NCI-H2171 treated with DMSO at 0.1 percent for 48 hours (cell line): Measurements from ENCODE around the gene RPS6KL1.
"Not testable (repeated sequence)": the region's sequence is repeated elsewhere in the genome, so short reads cannot be mapped to it uniquely, and the experiment has no call there.

Source experiments
- DNase-seq: peaks from one replicate; lab custom pipeline; 2025; lab: John Stamatoyannopoulos, UW

Gene RPS6KL1

DNA sequence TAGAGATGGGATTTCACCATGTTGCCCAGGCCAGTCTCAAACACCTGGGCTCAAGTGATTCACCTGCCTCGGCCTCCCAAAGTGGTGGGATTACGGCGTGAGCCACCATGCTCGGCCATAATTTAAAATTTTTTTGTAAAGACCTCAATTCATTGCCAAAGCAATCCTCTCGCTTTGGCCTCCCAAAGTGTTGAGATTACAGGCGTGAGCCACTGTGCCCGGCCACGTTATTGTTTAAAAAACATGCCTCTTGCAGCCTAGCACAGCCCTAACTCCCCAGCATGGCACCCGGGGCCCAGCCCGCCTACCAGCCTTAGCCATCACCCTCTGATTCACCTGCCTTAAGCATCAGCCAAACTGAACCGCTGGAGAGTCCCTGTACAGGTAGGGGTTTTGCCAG lies 13.1 kb upstream of the RPS6KL1 start:
- DNase-seq: no peak

DNA sequence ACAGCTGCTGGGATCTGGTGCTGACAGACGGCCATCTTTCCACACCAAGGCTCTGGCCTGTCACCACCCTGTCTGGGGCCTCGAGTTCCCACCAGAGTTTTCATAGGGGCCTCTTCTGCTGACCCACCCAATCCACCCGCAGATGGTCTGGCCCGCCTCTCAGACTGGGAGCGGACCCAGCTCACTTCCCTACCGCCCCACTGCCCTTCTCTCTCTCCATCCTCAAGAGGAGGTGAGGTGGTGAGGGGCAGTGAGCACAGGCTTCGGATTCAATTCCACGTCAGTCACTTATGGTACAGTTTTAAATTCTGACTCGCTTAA lies 12.3 kb upstream of the RPS6KL1 start:
- no peak for DNase-seq

- peak; percentile 23 for DNase-seq
Measured at GRCh38 chr14:74934476-74935359, 11.7 kb upstream of the RPS6KL1 start.

GRCh38 chr14:74934041-74934440 lies 11.0 kb upstream of the RPS6KL1 start:
- DNase-seq: peak; percentile 46

DNA sequence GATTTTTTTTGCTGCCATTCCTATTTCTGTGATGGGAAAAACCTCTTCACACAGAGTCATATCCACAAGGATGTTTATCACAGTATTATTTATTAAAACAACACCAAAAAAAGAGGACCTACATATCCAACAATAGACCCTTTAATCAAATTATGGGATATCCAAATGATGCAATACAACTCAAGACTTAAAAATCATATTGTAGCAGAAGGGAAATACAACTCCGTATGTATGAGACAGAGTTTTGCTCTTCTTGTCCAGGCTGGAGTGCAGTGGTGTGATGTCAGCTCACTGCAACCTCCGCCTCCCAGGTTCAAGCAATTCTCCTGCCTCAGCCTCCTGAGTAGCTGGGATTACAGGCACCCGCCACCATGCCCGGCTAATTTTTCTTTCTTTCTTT lies 9.9 kb upstream of the RPS6KL1 start:
- not testable (repeated sequence) for DNase-seq

DNA sequence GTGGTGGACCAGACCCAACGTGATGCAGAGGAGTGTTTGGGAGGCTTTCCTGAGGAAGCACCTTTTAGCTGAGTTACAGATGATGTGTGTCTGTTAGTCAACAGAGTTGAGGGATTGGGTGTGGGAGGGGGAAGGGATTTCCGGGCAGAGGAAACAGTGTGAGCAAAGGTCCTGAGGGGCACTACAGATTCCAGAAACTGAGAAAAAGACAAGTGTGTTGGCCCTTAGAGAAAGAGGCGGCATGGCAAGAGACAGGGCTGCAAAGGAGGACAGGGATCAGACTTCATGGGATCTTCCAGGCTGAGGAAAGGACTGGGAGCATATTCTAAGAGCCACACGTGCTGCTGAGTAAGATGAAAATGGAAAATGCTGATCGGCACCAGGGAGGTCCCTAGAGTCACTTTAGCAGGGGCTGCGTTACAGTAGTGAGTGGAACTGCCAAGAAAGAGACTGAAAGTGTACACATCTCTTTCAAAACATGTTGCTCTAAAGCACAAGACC lies 9.4 kb upstream of the RPS6KL1 start:
- DNase-seq: peak; percentile 42

DNA sequence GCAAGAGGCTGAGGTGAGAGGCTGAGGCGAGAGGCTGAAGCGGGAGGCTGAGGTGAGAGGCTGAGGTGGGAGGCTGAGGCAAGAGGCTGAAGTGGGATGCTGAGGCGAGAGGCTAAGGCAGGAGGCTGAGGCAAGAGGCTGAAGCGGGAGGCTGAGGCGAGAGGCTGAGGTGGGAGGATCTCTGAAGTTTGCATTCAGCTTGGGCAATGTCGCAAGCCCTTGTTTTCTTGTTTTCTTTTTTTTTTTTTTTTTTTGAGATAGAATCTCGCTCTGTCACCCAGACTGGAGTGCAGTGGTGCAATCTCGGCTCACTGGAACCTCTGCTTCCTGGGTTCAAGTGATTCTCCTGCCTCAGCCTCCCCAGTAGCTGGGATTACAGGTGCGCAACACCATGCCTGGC lies 8.7 kb upstream of the RPS6KL1 start:
- DNase-seq: not testable (repeated sequence)

DNA sequence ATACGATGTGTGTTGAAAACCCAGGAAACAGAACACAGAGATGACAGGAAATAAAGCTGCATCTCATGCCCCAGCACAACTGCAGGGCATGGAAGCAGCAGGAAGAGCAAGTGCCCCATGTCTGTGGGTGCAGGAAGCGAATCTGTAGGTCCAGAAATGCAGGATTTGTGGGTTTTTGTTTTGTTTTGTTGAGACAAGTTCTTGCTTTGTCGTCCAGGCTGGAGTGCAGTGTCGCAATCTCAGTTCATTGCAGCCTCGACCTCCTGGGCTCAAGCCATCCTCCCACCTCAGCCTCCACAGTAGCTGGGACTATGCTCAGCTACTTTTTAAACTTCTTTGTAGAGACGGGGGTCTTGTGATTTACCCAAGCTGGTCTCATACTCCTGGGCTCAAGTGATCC lies 6.2 kb upstream of the RPS6KL1 start:
- no peak for DNase-seq

DNA sequence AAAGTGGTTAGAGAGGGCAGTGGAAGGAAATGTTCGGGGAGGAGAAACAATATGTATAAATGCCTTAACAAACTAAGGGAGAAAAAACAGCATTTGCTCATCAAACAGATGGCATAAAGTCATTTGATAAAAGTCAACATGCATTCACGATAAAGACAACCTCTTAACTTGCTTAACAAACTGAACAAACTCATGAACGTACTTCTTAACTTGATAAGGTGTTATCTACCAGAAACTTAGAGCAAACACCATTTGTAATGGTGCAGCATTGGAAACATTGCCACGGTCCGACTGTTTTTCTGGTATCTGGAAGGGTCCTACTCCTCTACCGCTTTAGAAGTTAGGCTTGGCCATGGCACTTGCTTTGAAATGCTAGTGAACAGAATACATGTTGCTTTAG lies 4.2 kb upstream of the RPS6KL1 start:
- DNase-seq: no peak

DNA sequence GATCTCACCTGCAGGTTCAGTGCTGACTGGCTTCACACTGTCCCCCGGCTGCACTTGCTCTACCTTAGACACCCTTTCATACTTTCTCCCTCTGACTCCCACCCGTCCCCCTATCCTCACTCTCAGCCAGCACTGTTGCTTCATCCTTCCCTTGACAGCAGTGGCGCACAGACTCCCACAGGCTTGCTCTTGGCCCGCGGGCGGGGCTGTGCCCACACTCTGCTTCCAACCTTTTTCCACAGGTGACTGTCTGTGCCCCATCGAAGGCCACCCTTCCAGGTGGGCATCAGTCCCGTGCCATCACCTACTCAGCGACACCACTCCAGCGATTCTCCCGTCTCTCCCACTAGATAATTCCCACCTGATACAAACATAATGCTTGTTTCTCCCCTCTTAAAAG lies 1.0 kb upstream of the RPS6KL1 start:
- no peak for DNase-seq

DNA sequence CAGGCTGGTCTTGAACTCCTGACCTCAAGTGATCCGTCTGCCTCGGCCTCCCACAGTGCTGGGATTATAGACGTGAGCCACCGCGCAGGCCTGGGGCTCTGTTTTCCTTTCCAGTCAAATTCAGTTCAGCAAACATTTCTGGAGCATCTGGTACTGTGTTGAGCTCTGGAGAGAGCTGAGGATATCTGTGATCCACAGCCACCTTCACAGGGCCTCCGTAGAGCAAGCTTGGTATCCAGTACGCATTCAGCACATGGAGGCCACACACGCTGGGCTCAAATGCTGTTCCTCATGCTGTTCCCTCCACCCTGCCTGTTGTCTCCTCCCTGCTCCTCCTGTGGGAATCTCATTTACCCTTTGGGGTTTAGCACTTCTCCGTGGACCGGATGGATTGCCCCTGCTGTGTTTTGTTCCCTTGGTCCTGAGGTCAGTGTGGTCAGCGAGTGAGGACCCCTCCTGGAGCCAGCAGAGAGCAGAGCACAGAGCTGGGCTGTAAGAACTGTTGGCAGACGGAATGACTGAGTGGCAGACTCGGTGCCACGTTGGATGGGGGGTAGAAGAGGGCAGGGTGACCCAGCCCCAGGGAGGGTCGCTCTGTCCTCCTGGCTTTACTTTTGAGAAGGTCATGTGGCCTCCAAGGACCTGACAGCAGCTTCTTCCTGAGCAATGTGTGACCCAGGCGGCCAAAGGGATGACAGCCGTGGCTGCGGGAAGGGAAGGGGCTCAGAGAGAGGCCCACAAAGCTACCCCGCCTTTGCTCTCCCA lies 891 bp downstream of the RPS6KL1 start:
- DNase-seq: no peak

GRCh38 chr14:74921053-74921620 lies 1.9 kb downstream of the RPS6KL1 start:
- no peak for DNase-seq

DNA sequence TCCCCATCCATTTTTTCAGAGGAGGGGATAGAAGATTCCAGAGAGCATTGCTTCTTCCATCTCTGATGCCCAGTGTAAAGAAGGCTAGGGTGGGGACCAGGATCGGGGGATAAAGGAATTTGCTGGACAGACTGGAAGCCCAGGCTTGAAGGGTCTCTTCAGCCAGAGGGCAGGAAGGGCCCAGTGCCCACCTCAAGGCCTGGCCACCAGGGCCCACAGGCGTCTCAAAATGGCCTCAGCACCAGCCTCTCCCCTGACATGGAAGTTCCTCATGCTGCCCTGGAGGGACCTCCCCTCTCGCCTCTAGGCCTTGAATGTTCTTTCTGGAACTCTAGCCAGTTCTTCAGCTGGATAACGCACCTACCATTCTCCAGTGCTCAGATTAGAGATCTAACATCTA lies 2.8 kb downstream of the RPS6KL1 start:
- DNase-seq: no peak

DNA sequence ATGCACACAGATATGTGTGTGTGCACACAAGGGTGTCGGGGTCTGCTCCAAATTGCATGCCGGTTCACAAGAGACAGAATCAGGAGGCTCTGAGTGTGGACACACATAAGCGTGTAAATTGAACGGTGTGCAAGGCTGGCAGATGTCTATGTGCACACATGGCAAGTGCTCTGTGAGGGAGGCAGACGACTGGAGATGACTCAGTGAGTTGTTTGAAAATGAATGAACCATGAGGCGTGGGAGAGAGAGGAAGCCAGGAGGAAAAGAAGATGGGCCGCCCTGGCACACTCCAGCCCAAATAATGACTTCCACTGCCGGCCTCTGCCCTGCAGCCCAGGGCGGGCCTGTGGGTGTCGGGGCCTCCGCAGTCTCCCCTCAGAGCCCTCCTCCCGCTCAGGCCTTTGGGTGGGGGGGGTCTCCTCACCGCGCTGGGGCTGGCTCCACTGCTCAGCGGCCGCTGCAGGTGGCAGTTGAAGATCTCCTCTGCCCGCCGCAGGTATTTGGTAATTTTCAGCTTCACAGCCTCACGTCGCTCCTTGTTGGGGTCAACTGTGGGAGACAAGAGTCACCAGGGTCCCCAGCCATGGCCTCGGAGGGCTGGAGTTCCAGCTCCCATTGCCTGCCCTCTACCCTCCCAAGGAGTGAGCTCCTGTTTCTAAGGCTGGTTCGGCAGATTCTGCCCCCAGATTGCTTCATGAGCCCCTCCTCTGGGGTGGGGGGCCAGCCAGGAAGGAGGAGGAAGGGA lies 3.5 kb downstream of the RPS6KL1 start:
- DNase-seq: no peak

GRCh38 chr14:74918380-74918779 lies 4.7 kb downstream of the RPS6KL1 start:
- DNase-seq: no peak

- no peak for DNase-seq
Measured at GRCh38 chr14:74917646-74918081, 5.4 kb downstream of the RPS6KL1 start.

- DNase-seq: no peak
Measured at GRCh38 chr14:74917178-74917543, 5.9 kb downstream of the RPS6KL1 start.

GRCh38 chr14:74915826-74916225 lies 7.2 kb downstream of the RPS6KL1 start:
- no peak for DNase-seq

DNA sequence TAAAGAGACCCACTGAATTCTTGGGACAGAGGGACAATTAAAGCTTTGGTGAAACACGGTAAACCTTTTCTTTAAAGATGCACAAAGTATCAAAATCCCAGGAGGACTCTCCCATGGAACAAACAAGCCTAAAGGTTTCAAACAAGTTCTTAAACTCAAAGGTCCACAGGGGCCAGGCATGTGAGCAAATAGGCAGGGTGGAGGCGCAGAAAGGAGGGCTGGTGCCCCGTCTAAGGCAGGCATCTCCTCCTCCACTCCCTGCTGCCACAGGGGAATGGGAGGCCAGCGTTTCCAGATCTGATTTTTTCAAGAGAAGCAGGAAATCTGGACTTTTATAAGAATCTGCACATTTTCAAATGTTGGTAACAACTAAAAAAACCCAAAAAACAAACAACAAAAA lies 7.6 kb downstream of the RPS6KL1 start:
- no peak for DNase-seq

- DNase-seq: peak; percentile 31
Measured at GRCh38 chr14:74913986-74914573, 9.0 kb downstream of the RPS6KL1 start.

DNA sequence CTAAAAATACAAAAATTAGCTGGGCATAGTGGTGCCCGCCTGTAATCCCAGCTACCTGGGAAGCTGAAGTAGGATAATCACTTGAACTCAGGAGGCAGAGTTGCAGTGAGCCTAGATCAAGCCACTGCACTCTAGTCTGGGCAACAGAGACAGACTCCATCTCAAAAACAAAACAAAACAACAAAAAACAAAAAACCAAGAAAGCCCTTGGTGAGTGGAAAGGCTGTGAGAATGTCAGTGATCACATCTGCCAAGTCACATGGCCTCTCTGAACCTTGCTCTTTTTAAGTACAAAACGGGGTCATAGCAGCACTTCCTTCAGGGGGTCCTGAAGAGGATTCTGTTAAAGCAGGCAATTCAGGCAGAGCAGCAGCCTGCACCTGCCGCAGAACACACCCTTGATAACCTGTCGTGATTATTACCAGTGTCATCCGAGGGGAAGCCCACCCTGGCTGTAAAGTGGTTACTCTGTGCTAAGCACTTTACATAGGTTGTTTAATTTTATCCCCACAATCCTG lies 9.6 kb downstream of the RPS6KL1 start:
- DNase-seq: no peak

- DNase-seq: no peak
Measured at GRCh38 chr14:74912801-74913200, 10.3 kb downstream of the RPS6KL1 start.
